Tibial nerve (tissue), 4 donors: ENCODE measurements around the gene TTYH1. TPM values are rescaled to one million over a fixed set of nuclear protein-coding genes. Genes with fewer than 3 reads are reported as not detected.

Experiments used
- DNase-seq, 2 donors: peaks; one replicate each; pipeline ENCODE4 v3.0.0-alpha.2; 2019; ENCODE audit warnings: low spot score in 2 of 2
- H3K27ac ChIP-seq, 4 donors: fragments of 200-600 bp; sonication (generic) in 3 of 4; one replicate each; pipeline ENCODE4 v1.5.1; 2017 to 2019; ENCODE audit warnings: mild to moderate bottlenecking in 1 of 4
- H3K27me3 ChIP-seq, 2 donors: fragments of 200-600 bp; sonication (generic) in 1 of 2; one replicate each; pipeline versions ENCODE4 v1.5.1 to v1.6.0; 2017 to 2019
- H3K36me3 ChIP-seq, 3 donors: fragments of 200-600 bp; sonication (generic); one replicate each; pipeline ENCODE4 v1.5.1; 2018 to 2019
- H3K4me1 ChIP-seq, 4 donors: fragments of 200-600 bp; sonication (generic) in 3 of 4; one replicate each; pipeline ENCODE4 v1.5.1; 2017 to 2019
- H3K4me3 ChIP-seq, 4 donors: fragments of 200-600 bp; sonication (generic) in 3 of 4; one replicate each; pipeline ENCODE4 v1.5.1; 2017 to 2019; ENCODE audit warnings: mild to moderate bottlenecking in 1 of 4, moderate library complexity in 1 of 4
- H3K9me3 ChIP-seq, 4 donors: fragments of 200-600 bp; sonication (generic) in 3 of 4; one replicate each; pipeline ENCODE4 v1.5.1; 2017 to 2019
- EP300 ChIP-seq, 2 donors: sonication (generic); formaldehyde crosslinking; IDR thresholded peaks; one replicate each; pipeline ENCODE4 v1.6.1; 2017; ENCODE audit warnings: antibody characterized with exemption in 2 of 2, mild to moderate bottlenecking in 1 of 2
- POLR2A ChIP-seq, 2 donors: fragments of 450-650 bp; IDR thresholded peaks; one replicate each; pipeline ENCODE4 v1.6.1; 2017; ENCODE audit warnings: antibody characterized with exemption in 2 of 2, mild to moderate bottlenecking in 2 of 2, moderate library complexity in 2 of 2
- WGBS, 2 donors: methylation state at CpG; one replicate each; pipeline ENCODE4 v1.1.5; 2018; 5-methylcytosine and 5-hydroxymethylcytosine counted together
- total RNA-seq, 4 donors: library from RNA; depleted of rRNA; stranded (reverse); fragments of >200 nt; gene quantifications; one replicate each; pipeline ENCODE4 v1.1.0, GENCODE V29; 2016
- TF ChIP-seq, protein P1 (sequence below), 5 experiments: fragments of 200-600 bp in 3 of 5; fragments of 450-650 bp in 2 of 5; sonication (generic) in 3 of 5; IDR thresholded peaks; one replicate each; pipeline ENCODE4 v1.5.1; 2016 to 2019; ENCODE audit warnings: antibody characterized with exemption in 5 of 5, mild to moderate bottlenecking in 3 of 5, moderate library complexity in 2 of 5

TTYH1 gene
- total RNA-seq, 4 donors from 2014 or later, result 21.0 to 50.0 (median 34.9) TPM

- 81 to 89% methylated on average over 11 of the region's 11 CpGs for WGBS, 2 donors
- no peak overlapping the region for H3K27ac ChIP-seq
- no peaks in the 10 kb centered on the region for H3K27me3 ChIP-seq
- H3K9me3 ChIP-seq, result no peaks in the 10 kb centered on the region
- DNase-seq, result no peak
- peaks cover 0 to 58% (median 25%) of the 10 kb centered on the region in 4 donors for H3K4me1 ChIP-seq
- TF ChIP-seq EP300 (IDR thresholded peaks at IDR 0.05) (no peak), POLR2A (IDR thresholded peaks at IDR 0.05) (no peak)
- TF ChIP-seq, protein P1, sequence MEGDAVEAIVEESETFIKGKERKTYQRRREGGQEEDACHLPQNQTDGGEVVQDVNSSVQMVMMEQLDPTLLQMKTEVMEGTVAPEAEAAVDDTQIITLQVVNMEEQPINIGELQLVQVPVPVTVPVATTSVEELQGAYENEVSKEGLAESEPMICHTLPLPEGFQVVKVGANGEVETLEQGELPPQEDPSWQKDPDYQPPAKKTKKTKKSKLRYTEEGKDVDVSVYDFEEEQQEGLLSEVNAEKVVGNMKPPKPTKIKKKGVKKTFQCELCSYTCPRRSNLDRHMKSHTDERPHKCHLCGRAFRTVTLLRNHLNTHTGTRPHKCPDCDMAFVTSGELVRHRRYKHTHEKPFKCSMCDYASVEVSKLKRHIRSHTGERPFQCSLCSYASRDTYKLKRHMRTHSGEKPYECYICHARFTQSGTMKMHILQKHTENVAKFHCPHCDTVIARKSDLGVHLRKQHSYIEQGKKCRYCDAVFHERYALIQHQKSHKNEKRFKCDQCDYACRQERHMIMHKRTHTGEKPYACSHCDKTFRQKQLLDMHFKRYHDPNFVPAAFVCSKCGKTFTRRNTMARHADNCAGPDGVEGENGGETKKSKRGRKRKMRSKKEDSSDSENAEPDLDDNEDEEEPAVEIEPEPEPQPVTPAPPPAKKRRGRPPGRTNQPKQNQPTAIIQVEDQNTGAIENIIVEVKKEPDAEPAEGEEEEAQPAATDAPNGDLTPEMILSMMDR (IDR thresholded peaks at IDR 0.05), result no peak
- no peak overlapping the region for H3K4me3 ChIP-seq
- H3K36me3 ChIP-seq, result peaks cover 3 to 59% (median 47%) of the 10 kb centered on the region in 3 donors
These were observed 36.7 kb downstream of the TTYH1 start for GRCh38 chr19:54451997-54452396.

GRCh38 chr19:54452626-54453025 is 37.4 kb downstream of the TTYH1 start:
- H3K36me3 ChIP-seq, result peaks cover 3 to 65% (median 53%) of the 10 kb centered on the region in 3 donors

GRCh38 chr19:54453921-54454780 is 38.9 kb downstream of the TTYH1 start:
- peaks cover 3 to 80% (median 64%) of the 10 kb centered on the region in 3 donors for H3K36me3 ChIP-seq

More at GRCh38 chr19:54452626-54453025, 37.4 kb downstream of the TTYH1 start:
- H3K27me3 ChIP-seq, result no peaks in the 10 kb centered on the region
- no peak for TF ChIP-seq POLR2A (IDR thresholded peaks at IDR 0.05)
- no peak for TF ChIP-seq EP300 (IDR thresholded peaks at IDR 0.05)
- TF ChIP-seq, protein P1 (IDR thresholded peaks at IDR 0.05), result no peak
- WGBS, 2 donors, result 89 to 92% methylated on average over 10 to 11 of the region's 11 CpGs
- no peak overlapping the region for H3K4me3 ChIP-seq
- H3K9me3 ChIP-seq, result no peaks in the 10 kb centered on the region
- DNase-seq, result no peak
- peaks cover 0 to 52% (median 19%) of the 10 kb centered on the region in 4 donors for H3K4me1 ChIP-seq
- no peak overlapping the region for H3K27ac ChIP-seq

GRCh38 chr19:54454781-54455675 is 39.8 kb downstream of the TTYH1 start:
- no peaks in the 10 kb centered on the region for H3K27me3 ChIP-seq
- no peak overlapping the region for H3K4me3 ChIP-seq
- DNase-seq, result no peak
- TF ChIP-seq POLR2A (IDR thresholded peaks at IDR 0.05) (no peak), EP300 (IDR thresholded peaks at IDR 0.05) (no peak)
- TF ChIP-seq, protein P1 (IDR thresholded peaks at IDR 0.05), result no peak
- H3K27ac ChIP-seq, result no peak overlapping the region
- peaks cover 0 to 68% (median 16%) of the 10 kb centered on the region in 4 donors for H3K4me1 ChIP-seq
- peaks cover 3 to 89% (median 68%) of the 10 kb centered on the region in 3 donors for H3K36me3 ChIP-seq
- WGBS, 2 donors, result 90 to 91% methylated on average over 33 of the region's 33 CpGs
- H3K9me3 ChIP-seq, result no peaks in the 10 kb centered on the region

More at GRCh38 chr19:54453921-54454780, 38.9 kb downstream of the TTYH1 start:
- no peak for TF ChIP-seq EP300 (IDR thresholded peaks at IDR 0.05)
- TF ChIP-seq, protein P1 (IDR thresholded peaks at IDR 0.05), result no peak
- no peak for TF ChIP-seq POLR2A (IDR thresholded peaks at IDR 0.05)
- WGBS, 2 donors, result 89 to 94% methylated on average over 29 to 30 of the region's 31 CpGs
- H3K27ac ChIP-seq, result no peak overlapping the region
- H3K9me3 ChIP-seq, result no peaks in the 10 kb centered on the region
- DNase-seq, result no peak
- H3K27me3 ChIP-seq, result no peaks in the 10 kb centered on the region
- H3K4me1 ChIP-seq, result peaks cover 0 to 62% (median 18%) of the 10 kb centered on the region in 4 donors
- no peak overlapping the region for H3K4me3 ChIP-seq
